Measurements from ENCODE around the gene SPATA31D3.
"Not testable (repeated sequence)": the region's sequence is repeated elsewhere in the genome, so short reads cannot be mapped to it uniquely, and the experiment has no call there.

SPATA31D3 gene

DNA sequence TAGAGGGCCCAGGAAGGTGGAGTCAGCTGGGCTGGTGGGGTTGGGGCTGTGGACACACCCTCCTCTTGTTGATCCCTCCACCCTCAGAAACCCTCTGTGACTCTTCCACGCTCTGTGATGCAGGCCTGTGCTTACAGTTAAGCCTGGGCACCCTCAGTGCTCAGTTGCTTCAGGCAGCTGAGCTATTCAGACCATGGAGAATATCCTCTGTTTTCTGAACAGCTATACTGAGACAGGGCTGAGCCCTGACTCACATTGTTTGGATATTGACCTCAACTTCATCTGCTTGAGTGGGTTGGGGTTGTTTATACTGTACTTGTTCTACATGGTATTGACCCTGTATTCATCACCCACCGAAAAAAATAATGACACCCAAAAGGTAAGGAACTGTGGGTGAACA, at the start of gene SPATA31D3:
Gene SPATA31D3, plus strand, starts transcription at position 108 of the 400 bp plus-strand sequence. Its CDS starts 86 bp downstream, at position 194.
- not testable (repeated sequence) for DNase-seq

DNA sequence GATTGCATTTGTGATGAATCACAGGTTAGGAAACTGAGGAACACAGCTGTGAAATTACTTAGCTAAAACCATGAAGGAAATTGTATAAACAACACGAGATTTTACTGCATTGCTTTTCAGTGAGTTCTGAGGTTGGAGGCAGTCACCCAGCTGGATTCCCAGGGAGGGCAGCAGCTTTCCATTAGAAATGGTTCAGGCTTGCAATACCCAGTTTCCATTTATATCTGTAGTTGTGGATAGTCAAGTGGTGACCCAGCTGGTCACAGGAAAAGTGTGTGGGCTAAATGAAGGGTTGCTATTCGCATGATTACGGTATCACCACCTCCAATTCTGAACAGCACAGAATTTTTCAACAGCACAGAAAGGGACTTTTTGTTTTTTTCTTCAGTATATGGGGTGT, 49.4 kb upstream of the SPATA31D3 start:
- no peak for DNase-seq

DNA sequence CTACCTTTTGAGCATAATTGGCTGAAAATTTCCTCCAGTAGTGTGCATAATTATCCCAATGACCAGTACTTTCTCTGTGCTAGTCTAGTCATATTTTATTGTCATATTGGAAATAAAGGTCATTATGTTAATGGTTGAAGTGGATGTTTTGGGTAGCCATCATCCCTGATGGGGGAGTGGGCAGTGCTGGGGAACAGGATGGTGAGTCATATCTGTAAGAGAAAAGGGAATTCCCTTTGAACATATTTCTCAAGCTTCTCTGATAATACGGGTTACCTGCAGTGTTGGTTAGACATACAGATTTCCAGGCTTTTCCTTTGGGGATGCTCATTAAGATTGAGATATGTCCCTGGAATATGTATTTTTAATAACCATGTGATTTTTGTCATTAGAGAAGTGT, 48.4 kb upstream of the SPATA31D3 start:
- DNase-seq = no peak

DNA sequence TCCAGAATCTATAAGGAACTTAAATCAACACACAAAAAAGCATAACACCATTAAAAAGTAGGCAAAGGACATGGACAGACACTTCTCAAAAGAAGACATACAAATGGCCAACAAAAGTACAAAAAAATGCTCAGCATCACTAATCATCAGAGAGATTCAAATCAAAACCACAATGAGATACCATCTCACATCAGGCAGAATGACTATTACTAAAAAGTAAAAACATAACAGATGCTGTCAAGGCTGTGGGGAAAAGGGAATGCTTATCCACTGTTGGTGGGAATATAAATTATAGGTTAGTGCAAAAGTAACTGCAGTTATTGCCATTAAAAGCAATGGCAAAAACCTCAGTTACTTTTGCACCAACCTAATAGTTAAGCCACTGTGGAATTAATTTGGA, 47.2 kb upstream of the SPATA31D3 start:
- no peak for DNase-seq

DNA sequence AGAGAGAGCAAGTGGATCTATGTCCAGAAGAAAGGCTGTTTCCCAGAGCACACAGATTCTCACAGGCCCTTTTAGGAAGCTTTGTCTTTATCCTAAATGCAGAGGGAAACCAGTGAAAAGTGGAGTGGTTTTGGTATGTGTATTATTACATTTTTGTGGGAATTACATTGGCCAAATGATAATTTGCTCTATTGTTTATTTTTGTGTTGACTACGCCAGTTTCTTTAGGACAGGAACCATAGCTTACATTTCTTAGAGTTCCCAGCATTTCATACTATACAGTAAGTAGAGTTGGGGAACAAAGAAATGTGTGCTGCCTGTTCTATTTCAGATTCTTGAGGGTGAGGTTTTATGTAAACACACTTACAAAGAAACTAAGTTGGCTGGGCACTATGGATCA, 44.4 kb upstream of the SPATA31D3 start:
- DNase-seq = no peak

DNA sequence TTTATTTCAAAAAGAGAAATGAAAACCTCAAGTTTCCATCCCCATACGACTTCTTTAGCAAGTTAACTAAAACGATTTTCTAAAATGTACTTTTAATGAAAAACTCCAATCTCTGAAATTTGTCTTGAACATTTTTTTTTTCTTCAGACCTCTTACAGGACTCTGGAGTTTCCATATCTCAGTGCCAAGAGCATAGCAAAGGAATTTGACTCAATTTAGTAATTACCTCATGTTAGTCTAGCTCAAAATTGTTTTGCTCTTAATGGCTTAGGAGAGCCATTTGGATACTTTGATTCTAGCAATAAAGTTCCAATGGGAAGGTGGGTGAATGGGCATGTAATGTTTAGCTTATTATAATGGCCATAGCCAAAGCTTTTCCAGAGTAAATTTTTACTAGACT, 41.1 kb upstream of the SPATA31D3 start:
- no peak for DNase-seq

DNA sequence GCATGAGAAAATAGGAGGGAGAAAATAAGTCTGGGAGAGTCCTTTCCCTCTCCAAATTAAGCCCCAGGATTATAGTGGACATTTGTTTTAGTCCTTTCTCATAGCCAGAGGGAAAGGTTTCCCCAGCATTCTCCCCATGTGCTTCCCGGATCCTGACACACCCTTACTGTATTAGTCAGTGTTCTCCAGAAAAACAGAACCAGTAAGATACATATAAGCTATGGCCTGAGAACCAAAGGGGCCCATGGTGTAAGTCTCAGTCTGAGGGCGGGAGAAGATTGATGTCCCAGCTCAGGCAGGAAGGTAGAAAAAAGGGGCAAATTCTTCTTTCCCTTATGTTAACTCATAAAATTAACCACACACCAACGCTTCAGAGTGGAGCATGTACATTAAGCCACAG, 40.7 kb upstream of the SPATA31D3 start:
- DNase-seq = no peak

DNA sequence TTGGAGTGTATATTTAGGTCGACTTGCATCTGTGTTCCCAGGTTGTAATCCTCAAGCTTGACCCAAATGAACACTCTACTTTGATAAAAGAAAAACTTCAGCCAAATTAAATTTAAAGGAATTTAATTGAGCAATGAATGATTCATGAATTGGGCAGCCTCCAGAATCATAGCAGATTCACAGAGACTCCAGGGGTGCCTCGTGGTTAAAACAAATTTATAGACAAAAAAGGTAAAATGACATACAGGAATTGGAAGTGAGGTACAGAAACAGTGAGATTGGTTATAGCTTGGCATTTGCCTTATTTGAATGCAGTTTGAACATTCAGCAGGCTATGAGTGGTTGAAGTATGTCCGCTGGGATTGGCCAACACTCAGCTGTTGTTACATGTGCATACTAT, 36.6 kb upstream of the SPATA31D3 start:
- no peak for DNase-seq

DNA sequence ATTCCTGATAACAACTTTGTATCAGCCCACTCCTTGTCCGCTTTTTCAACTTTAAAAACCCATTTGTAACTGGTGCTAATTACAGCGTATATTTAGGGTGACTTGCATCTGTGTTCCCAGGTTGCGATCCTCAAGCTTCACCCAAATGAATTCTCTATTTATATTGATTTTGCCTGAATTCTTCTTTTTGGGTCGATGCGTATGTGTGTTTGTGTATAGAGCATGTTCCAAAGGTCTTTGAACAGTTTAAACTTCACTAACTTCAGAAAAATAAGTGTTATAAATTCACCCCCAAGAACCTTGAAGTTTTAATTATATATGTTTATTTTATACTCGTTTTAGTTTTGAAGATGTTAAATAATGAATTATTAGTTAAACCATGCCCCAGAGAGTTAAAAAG, 31.2 kb upstream of the SPATA31D3 start:
- no peak for DNase-seq

DNA sequence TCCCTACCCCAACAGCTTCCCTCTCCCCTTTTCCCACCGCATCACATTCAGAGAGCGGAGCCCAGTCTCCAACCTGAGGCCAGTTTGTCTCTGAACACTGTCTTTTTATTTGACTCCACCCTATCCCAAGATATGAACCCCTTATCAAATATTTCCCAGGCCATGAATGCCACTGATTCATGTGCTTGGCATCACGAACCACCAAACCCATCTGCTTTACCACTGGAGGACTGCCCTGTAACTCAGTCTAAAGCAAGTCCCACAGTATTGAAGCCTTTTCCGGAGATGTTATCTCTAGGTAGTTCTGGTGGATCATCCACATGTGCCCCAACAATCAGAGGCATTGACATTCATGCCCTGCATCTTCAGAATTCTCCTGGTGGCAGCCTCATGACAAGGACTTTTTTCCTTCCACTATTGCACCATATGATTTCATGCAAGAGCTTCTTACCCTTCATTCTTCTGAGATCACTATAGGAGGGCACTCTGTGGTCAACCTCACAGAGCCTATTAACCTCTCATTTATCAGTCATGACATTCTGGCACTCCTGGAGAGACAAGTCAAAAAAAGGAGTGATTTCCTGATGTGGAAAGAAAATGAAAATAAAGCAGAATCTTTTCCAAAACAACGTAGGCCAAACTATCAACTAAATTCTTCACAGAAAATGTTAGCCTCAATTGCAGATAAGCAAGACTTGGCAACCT, 27.3 kb upstream of the SPATA31D3 start:
- no peak for DNase-seq

DNA sequence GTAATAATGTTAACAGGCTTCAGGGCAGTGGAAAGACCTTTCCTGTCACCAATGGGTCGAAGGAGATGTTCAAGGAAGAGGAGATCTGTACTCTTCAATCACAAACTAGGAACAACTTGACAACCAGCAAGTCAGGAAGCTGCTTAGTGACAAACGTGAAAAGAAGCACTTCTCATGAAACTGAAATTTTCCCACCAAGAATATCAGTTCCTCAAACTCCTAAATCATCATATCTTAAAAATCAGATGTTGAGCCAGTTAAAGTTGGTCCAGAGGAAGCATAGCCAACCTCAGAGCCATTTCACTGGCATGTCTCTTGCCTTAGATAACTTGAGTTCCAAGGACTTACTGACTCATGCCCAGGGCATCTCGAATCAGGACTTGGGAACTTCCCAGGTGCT, 24.8 kb upstream of the SPATA31D3 start:
- DNase-seq = not testable (repeated sequence)

DNA sequence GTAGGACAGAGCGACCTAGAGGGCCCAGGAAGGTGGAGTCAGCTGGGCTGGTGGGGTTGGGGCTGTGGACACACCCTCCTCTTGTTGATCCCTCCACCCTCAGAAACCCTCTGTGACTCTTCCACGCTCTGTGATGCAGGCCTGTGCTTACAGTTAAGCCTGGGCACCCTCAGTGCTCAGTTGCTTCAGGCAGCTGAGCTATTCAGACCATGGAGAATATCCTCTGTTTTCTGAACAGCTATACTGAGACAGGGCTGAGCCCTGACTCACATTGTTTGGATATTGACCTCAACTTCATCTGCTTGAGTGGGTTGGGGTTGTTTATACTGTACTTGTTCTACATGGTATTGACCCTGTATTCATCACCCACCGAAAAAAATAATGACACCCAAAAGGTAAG, 15.0 kb upstream of the SPATA31D3 start, which contains the start of gene SPATA31D4:
Gene SPATA31D4, plus strand, starts transcription at position 124 of the 400 bp plus-strand sequence. Its CDS starts 86 bp downstream, at position 210.
- not testable (repeated sequence) for DNase-seq

DNA sequence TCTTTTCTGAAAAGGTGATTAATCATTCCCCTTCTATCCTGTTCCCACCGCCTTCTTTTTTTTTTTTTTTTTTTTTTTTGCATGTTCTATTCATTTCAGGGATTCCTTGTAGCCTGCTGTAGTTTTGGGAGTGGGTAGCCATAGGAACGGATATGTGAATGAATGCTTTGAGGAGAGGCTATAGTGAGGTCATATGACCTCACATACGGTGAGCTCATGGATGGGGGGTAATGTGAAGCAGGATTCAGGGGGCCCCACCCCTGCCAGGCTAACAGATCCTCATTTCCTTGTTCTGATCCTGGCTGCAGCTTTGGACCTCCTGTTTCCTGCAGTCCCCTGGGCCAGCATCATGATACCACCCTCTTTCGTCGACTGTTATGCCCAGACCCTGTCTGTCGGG, 13.2 kb upstream of the SPATA31D3 start:
- DNase-seq = not testable (repeated sequence)

DNA sequence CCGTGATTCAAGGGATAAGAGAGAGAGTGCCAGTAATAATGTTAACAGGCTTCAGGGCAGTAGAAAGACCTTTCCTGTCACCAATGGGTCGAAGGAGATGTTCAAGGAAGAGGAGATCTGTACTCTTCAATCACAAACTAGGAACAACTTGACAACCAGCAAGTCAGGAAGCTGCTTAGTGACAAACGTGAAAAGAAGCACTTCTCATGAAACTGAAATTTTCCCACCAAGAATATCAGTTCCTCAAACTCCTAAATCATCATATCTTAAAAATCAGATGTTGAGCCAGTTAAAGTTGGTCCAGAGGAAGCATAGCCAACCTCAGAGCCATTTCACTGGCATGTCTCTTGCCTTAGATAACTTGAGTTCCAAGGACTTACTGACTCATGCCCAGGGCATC, 9.8 kb upstream of the SPATA31D3 start:
- not testable (repeated sequence) for DNase-seq

DNA sequence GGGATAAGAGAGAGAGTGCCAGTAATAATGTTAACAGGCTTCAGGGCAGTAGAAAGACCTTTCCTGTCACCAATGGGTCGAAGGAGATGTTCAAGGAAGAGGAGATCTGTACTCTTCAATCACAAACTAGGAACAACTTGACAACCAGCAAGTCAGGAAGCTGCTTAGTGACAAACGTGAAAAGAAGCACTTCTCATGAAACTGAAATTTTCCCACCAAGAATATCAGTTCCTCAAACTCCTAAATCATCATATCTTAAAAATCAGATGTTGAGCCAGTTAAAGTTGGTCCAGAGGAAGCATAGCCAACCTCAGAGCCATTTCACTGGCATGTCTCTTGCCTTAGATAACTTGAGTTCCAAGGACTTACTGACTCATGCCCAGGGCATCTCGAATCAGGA, 5.3 kb downstream of the SPATA31D3 start:
- DNase-seq = not testable (repeated sequence)

DNA sequence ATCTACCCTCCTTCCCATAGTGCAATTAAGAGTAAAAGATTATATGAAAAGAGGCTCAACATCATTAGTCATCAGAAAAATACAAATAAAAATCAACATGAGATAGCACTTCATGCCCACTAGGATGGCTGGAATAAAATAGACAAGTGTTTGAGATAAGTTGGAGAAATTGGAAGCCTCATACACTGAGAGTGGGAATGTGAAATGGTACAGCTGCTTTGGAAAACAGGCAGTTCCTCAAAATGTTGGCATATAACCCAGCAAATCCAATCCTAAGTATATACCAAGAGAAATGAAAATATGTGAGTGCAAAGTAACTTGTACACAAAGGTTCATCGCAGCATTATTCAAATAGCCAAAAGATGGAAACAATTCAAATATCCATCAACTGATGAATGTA, 9.8 kb downstream of the SPATA31D3 start:
- DNase-seq = no peak

DNA sequence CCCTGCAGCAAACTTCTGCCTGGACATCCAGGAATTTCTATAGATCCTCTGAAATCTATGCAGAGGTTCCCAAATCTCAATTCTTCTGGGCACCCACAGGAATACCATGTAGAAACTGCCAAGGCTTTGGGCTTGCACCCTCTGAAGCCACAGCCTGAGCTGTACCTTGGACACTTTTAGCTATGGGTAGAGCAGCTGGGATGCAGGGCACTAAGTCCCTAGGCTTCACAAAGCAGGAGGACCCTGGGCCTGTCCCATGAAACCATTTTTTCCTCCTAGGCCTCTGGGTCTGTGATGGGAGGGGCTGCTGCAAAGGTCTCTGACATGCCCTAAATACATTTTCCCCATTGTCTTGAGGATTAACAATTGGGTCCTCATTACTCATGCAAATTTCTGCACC, 12.3 kb downstream of the SPATA31D3 start:
- no peak for DNase-seq

DNA sequence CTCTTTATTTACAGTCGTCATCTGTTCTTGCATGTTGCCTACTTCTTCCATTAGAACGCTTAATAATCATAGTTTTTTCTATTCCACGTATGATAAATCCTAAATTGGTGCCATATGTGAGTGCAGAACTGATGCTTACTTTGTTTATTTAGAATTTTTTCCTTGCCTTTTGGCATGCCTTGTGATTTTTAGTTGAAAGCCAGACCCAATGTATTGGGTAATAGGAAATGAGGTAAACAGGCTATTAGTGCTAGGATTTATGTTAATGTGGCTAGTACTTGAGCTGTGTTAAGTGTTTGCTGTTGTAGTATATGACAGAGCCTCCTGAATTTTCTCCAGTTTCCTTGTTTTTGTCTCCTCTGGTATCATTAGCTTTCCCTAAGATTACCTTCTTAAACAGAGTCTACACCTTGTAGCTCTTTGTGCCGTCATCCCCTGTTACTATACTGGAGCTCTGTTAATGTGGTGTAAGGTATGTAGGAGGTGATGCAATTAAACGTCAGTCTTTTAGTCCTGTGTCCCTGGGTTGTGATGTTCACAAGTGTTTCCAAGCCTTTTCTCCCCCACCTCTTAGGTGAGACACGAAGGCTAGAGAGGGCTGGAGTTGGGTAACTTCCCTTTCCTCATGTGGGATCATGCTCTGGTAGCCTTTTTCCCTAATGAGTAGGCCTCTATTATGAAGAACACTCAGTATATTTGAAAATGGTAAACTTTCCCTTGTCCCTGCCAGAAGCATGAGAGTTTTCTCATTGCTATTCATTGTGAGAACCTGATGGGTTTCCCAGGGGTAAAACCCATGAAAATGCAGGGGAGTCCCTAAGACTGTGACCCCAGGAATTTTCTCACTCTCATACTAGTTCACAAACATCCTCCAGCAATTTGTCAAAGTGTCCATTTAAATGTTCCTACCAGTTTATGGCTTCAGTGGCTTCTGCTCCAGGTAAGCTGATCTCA, 21.2 kb downstream of the SPATA31D3 start:
- no peak for DNase-seq

DNA sequence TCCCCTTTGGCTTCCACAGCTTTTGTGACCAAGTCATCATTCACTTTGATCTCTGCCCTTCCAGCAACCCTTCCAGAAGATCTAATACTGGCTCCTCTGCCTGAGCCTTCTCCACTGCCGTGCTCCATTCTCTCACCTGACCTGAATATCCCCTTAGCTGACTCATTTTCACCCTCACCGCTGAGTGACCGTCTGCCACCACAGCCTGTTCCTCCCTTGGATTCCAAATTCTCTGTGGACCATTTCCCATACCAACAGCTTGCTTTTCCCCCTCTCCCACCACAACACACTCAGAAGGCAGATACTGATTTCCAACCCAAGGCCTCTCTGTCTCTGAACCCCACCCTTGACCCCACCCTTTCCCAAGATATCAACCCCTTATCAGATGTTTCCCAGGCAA, 24.7 kb downstream of the SPATA31D3 start:
- DNase-seq = no peak

DNA sequence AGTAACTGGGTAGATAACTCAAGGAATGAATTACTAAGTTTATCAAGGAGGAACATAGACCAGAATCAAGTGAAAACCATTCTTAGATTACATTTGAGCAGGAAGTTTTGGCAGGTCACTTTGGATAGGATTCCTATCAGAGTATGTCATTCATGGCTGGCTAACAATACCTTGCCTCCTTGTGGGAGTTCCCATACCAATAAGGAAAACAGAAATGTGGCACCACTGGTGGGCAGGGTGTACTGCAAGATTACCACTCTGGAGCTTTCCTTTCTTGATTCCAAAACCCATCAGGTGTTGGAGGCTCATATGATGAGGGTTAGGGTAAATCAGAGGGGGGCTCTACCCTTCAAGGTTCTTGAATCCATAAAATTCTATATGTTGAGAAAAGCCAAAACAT, 26.7 kb downstream of the SPATA31D3 start:
- DNase-seq = no peak

DNA sequence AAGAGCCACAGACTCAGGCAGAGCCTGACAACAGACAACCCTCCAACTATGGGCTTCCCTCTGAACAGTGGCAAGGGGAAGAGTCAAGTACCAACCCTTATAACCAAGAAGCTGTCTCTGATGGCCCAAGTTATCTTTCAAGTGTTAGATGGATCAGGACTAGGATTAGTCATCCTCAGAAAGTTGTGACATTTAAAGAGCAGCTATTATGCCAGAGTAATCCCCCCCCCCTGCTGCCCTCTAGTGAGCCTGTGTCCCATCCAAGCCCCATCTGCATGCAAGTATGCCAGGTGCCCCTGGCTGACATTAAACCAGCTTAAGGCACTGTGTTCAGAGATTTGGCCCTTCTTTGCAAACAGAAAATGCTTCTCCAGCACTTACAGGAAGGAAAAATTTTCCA, 28.4 kb downstream of the SPATA31D3 start:
- no peak for DNase-seq

DNA sequence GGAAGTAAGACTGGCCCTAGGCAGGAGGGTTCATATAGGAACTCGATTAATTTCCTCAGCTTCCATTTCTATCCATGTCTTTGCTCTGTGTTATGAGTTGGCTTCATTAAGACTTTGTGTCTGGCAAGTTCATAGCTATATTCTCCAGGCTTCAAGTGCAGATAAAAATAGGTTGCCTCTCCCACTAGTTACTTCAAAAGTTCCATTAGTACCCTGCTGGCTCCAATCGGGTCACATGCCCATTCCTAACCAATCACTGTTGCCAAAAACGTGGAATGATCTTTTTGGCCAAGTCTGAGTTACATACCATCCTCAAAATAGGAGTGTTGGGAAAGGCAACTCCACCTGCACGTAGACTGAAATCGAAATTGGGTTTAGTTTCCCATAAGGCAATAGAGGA, 31.5 kb downstream of the SPATA31D3 start:
- no peak for DNase-seq

DNA sequence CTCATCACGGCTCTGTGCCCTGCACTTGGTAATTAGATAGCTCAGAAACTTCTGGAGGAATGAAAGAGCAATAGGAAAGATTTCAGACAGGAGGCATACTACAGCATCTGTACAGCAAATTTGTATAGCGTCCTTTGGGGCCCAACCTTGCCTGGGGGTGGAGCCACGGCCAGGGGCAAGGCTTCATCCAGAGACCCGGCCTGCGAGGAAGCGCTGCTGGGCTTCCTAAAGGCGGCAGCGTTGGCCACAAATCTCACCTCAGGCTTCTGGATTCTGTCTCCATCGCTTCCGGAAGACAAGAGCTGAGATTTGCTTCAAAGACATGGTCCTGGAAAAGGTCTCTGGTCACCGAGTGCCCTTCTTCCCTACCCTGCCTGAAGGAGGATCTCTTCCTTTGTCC, 33.1 kb downstream of the SPATA31D3 start:
- DNase-seq = no peak

DNA sequence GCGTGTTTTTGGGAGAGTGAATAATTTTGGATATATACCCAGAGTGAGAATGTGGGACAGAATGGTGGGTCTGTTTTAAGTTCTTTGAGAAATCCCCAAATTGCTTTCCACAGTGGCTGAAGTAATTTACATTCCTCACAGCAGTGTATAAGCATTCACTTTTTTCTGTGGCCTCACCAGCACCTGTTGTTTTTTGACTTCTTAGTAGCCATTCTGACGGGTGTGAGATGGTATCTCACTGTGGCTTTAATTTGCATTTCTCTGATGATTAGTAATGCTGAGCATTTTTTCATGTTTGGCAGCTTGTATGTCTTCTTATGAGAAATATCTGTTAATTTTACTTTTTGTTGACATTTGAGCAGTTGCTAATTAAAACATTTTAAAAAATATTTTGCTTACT, 35.9 kb downstream of the SPATA31D3 start:
- no peak for DNase-seq
